A549 (cell line): Measurements from ENCODE around the gene NPIPA2.
"Not testable (repeated sequence)": the region's sequence is repeated elsewhere in the genome, so short reads cannot be mapped to it uniquely, and the experiment has no call there.

Experiments
- CEBPB ChIP-seq, 2 experiments: fragments of >200 bp in 1 of 2; sonication (Bioruptor Twin) in 1 of 2; formaldehyde crosslinking in 1 of 2; IDR thresholded peaks; 2 replicates each; pipeline ENCODE4 v1.6.1; 2012 to 2016
- RNF2 ChIP-seq: fragments of 200-600 bp; sonication (generic); IDR thresholded peaks from 2 replicates; pipeline ENCODE4 v1.6.1; 2016; ENCODE audit warnings: low read depth, mild to moderate bottlenecking, antibody characterized with exemption, moderate library complexity, borderline replicate concordance
- TF ChIP-seq, protein P1 (sequence below): fragments of 200-600 bp; sonication (generic); IDR thresholded peaks from 2 replicates; pipeline ENCODE4 v1.6.1; 2016; ENCODE audit warnings: antibody characterized with exemption, mild to moderate bottlenecking, moderate library complexity

- TF ChIP-seq, protein P1, sequence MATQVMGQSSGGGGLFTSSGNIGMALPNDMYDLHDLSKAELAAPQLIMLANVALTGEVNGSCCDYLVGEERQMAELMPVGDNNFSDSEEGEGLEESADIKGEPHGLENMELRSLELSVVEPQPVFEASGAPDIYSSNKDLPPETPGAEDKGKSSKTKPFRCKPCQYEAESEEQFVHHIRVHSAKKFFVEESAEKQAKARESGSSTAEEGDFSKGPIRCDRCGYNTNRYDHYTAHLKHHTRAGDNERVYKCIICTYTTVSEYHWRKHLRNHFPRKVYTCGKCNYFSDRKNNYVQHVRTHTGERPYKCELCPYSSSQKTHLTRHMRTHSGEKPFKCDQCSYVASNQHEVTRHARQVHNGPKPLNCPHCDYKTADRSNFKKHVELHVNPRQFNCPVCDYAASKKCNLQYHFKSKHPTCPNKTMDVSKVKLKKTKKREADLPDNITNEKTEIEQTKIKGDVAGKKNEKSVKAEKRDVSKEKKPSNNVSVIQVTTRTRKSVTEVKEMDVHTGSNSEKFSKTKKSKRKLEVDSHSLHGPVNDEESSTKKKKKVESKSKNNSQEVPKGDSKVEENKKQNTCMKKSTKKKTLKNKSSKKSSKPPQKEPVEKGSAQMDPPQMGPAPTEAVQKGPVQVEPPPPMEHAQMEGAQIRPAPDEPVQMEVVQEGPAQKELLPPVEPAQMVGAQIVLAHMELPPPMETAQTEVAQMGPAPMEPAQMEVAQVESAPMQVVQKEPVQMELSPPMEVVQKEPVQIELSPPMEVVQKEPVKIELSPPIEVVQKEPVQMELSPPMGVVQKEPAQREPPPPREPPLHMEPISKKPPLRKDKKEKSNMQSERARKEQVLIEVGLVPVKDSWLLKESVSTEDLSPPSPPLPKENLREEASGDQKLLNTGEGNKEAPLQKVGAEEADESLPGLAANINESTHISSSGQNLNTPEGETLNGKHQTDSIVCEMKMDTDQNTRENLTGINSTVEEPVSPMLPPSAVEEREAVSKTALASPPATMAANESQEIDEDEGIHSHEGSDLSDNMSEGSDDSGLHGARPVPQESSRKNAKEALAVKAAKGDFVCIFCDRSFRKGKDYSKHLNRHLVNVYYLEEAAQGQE = not testable (repeated sequence)
- TF ChIP-seq RNF2; CEBPB (IDR thresholded peaks at IDR 0.05): not testable (repeated sequence)
Measured at GRCh38 chr16:14773654-14774053, 31.3 kb downstream of the NPIPA2 start.
